ENCODE measurements around the gene ENOX1.

ENOX1 gene

GRCh38 chr13:43650882-43651281, 135.9 kb downstream of the ENOX1 start:
- no peak for TF ChIP-seq CTCF (IDR thresholded peaks at IDR 0.05; ENCODE audit: low read depth, low read length)
- no peak overlapping the region for H3K4me3 ChIP-seq (ENCODE audit: low read depth, low read length)

GRCh38 chr13:43648733-43649132, 138.0 kb downstream of the ENOX1 start:
- TF ChIP-seq CTCF (IDR thresholded peaks at IDR 0.05; ENCODE audit: low read depth, low read length) = no peak
- no peak overlapping the region for H3K4me3 ChIP-seq (ENCODE audit: low read depth, low read length)

- TF ChIP-seq CTCF (IDR thresholded peaks at IDR 0.05; ENCODE audit: low read depth, low read length) = no peak
- no peak overlapping the region for H3K4me3 ChIP-seq (ENCODE audit: low read depth, low read length)
Measured at GRCh38 chr13:43647471-43647870, 139.3 kb downstream of the ENOX1 start.

GRCh38 chr13:43640476-43640875, 146.3 kb downstream of the ENOX1 start:
- TF ChIP-seq CTCF (IDR thresholded peaks at IDR 0.05; ENCODE audit: low read depth, low read length) = no peak
- no peak overlapping the region for H3K4me3 ChIP-seq (ENCODE audit: low read depth, low read length)

GRCh38 chr13:43631106-43631505, 155.7 kb downstream of the ENOX1 start:
- H3K4me3 ChIP-seq (ENCODE audit: low read depth, low read length) = no peak overlapping the region
- TF ChIP-seq CTCF (IDR thresholded peaks at IDR 0.05; ENCODE audit: low read depth, low read length) = no peak

GRCh38 chr13:43629691-43630480, 156.9 kb downstream of the ENOX1 start:
- H3K4me3 ChIP-seq (ENCODE audit: low read depth, low read length) = no peak overlapping the region
- no peak for TF ChIP-seq CTCF (IDR thresholded peaks at IDR 0.05; ENCODE audit: low read depth, low read length)

GRCh38 chr13:43626994-43627393, 159.8 kb downstream of the ENOX1 start:
- TF ChIP-seq CTCF (IDR thresholded peaks at IDR 0.05; ENCODE audit: low read depth, low read length) = no peak

More at GRCh38 chr13:43626994-43627393, 159.8 kb downstream of the ENOX1 start:
- no peak overlapping the region for H3K4me3 ChIP-seq (ENCODE audit: low read depth, low read length)
